ENCODE measurements around the gene NDUFS6. TPM values are rescaled to one million over a fixed set of nuclear protein-coding genes. Genes with fewer than 3 reads are reported as not detected.

The NDUFS6 gene
- total and polyA plus RNA-seq, 2 of the 8 experiments (the other 6 are each of a cell fraction or from before 2014, with no cell fraction given): 72.7 to 191 TPM

DNA sequence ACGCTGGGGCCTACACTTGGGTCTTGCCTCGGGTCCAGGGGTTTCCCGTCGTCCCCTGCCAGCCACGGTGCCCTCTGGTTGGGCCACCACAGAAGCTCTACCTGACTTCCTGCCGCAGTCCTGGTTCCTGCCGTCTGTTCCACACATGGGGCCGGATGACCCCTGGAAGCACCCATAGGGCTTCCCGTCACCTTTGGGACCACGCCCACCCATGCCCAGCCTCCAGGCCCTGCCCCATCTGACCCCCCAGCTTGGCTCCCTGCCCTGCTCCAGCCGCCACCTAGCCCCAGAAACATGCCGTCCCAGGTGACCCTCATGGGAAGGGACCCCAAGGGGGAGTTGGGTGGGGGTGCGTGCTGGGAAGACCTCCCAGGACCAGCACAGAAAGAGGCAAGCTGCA lies 15.2 kb upstream of the NDUFS6 start:
- Histone ChIP-seq H3K4ac (replicated peaks; ENCODE audit: insufficient read length, low read depth, low read length) (no peak overlapping the region), H2BK120ac (replicated peaks; ENCODE audit: low read depth, low read length) (no peak overlapping the region), H2BK15ac (ENCODE audit: low read length) (no peak overlapping the region), H2AFZ (ENCODE audit: low read length) (no peak overlapping the region), H3K4me2 (ENCODE audit: insufficient read depth in 1 of 2, low read depth in 2 of 2, low read length in 2 of 2) (no peak overlapping the region), H2AK5ac (ENCODE audit: low read depth, low read length) (no peak overlapping the region), H4K91ac (replicated peaks; ENCODE audit: insufficient read length, low read length) (no peak overlapping the region), H3K18ac (ENCODE audit: extremely low read depth, low read length) (no peak overlapping the region), H3K4me3 (ENCODE audit: extremely low read depth in 1 of 4, insufficient read depth in 2 of 4, low read depth in 3 of 4, low read length in 4 of 4) (no peak overlapping the region), H2BK20ac (ENCODE audit: low read length) (no peak overlapping the region), H3K27ac (ENCODE audit: low read depth, low read length) (no peak overlapping the region), H3K23me2 (ENCODE audit: low read depth, low read length) (no peaks in the 10 kb centered on the region), H3K79me1 (ENCODE audit: low read depth, low read length) (no peaks in the 10 kb centered on the region), H3K9me3 (ENCODE audit: insufficient read depth in 2 of 2, low read depth in 1 of 2, low read length in 1 of 2) (no peaks in the 10 kb centered on the region), H4K8ac (ENCODE audit: extremely low read depth, insufficient read depth, low read length) (no peak overlapping the region), H3K79me2 (ENCODE audit: control insufficient read depth in 1 of 2, insufficient read depth in 2 of 2, low read length in 2 of 2) (no peaks in the 10 kb centered on the region), H3K14ac (ENCODE audit: insufficient read length) (no peak overlapping the region), H3K23ac (ENCODE audit: insufficient read length) (no peak overlapping the region), H2BK5ac (ENCODE audit: low read depth, low read length) (no peak overlapping the region), H3K56ac (replicated peaks; ENCODE audit: insufficient read length, low read depth, low read length) (no peak overlapping the region), H2BK12ac (ENCODE audit: low read depth, low read length) (no peak overlapping the region), H3K36me3 (ENCODE audit: control insufficient read depth in 2 of 4, insufficient read depth in 4 of 4, low read length in 3 of 4) (no peaks in the 10 kb centered on the region), H3K4me1 (replicated peaks in 1 of 4; ENCODE audit: control insufficient read depth in 3 of 4, insufficient read depth in 4 of 4, low read length in 3 of 4) (peaks cover 0 to 15% (median 12%) of the 10 kb centered on the region in 4 experiments; a peak in 5 of 7 replicates), H3K9ac (replicated peaks in 1 of 4; ENCODE audit: extremely low read depth in 1 of 4, low read depth in 3 of 4, low read length in 3 of 4) (no peak overlapping the region), H4K20me1 (replicated peaks in 1 of 2; ENCODE audit: control insufficient read depth in 1 of 2, insufficient read depth in 2 of 2, low read length in 2 of 2) (peaks cover 0 to 3% of the 10 kb centered on the region in 2 experiments), H3K27me3 (replicated peaks in 1 of 4; ENCODE audit: control insufficient read depth in 3 of 4, extremely low read depth in 1 of 4, insufficient read depth in 3 of 4, low read length in 3 of 4) (no peaks in the 10 kb centered on the region), H4K5ac (ENCODE audit: insufficient read length, low read depth, low read length) (no peak overlapping the region)
- FAIRE-seq: no peak
- POLR2A ChIA-PET (ENCODE audit: partially characterized antibody): interaction anchor here (1.2 kb wide), 1 partner anchor 15 kb away, joined by 4 read pairs; the partner anchor contains the start of gene NDUFS6
- CTCF ChIA-PET (ENCODE audit: partially characterized antibody): interaction anchor here (1.3 to 1.8 kb wide), 2 partner anchors 18 to 24 kb away, joined by 3 to 5 read pairs; no protein-coding TSS in a partner anchor
- WGBS, 2 experiments (ENCODE audit: extremely low coverage in 1 of 2, insufficient coverage in 1 of 2, insufficient read length in 1 of 2, insufficient replicate concordance in 2 of 2, low coverage in 1 of 2, low lambda C conversion rate in 2 of 2, missing lambda C conversion rate in 1 of 2): 93% methylated on average over 10 of the region's 13 CpGs; no CpG with 5 or more reads in 1 of the 2 experiments
- DNase-seq (ENCODE audit: low read depth in 1 of 2, low spot score in 2 of 2): no peak
- no peak for TF ChIP-seq KDM5A (IDR thresholded peaks at IDR 0.05; ENCODE audit: low read length)
- no peak for TF ChIP-seq ZNF274 (IDR thresholded peaks at IDR 0.05; ENCODE audit: borderline replicate concordance, extremely low read depth, low read length)
- TF ChIP-seq TBP (IDR thresholded peaks at IDR 0.05; ENCODE audit: low read depth, low read length): no peak
- no peak for TF ChIP-seq EP300 (IDR thresholded peaks at IDR 0.05; ENCODE audit: borderline replicate concordance in 1 of 2, low read depth in 2 of 2, low read length in 2 of 2)
- no peak for TF ChIP-seq PHF8 (conservative IDR thresholded peaks at IDR 0.05; ENCODE audit: low read depth, low read length)
- no peak for TF ChIP-seq JUND (IDR thresholded peaks at IDR 0.05; ENCODE audit: low read length)
- TF ChIP-seq POLR2A (IDR thresholded peaks at IDR 0.05; ENCODE audit: control extremely low read depth in 1 of 2, low read depth in 2 of 2, low read length in 2 of 2): no peak
- TF ChIP-seq NRF1 (IDR thresholded peaks at IDR 0.05; ENCODE audit: low read depth, low read length): no peak
- TF ChIP-seq SAP30 (IDR thresholded peaks at IDR 0.05; ENCODE audit: insufficient read depth, insufficient replicate concordance, low read length): no peak
- TF ChIP-seq SIN3A (conservative IDR thresholded peaks at IDR 0.05 in 1 of 2, IDR thresholded peaks at IDR 0.05 in 1 of 2; ENCODE audit: low read depth in 1 of 2, low read length in 2 of 2): no peak
- no peak for TF ChIP-seq CTBP2 (IDR thresholded peaks at IDR 0.05; ENCODE audit: borderline replicate concordance, insufficient read depth, insufficient read length, low read length)
- TF ChIP-seq BRCA1 (IDR thresholded peaks at IDR 0.05; ENCODE audit: low read depth, low read length): no peak
- no peak for TF ChIP-seq GABPA (IDR thresholded peaks at IDR 0.05; ENCODE audit: borderline replicate concordance, insufficient read depth, low read length)
